Iris pigment epithelial cell (primary cell): ENCODE measurements around the gene GRM7.

Experiments used
- DNase-seq: peaks from one replicate; pipeline ENCODE4 v3.0.0-alpha.2; 2011; ENCODE audit warnings: low read depth

GRM7 gene

GRCh38 chr3:7581831-7582230, 720.9 kb downstream of the GRM7 start:
- no peak for DNase-seq

- DNase-seq, result no peak
Measured at GRCh38 chr3:7585052-7585451, 724.1 kb downstream of the GRM7 start.

GRCh38 chr3:7588236-7588635, 727.3 kb downstream of the GRM7 start:
- DNase-seq, result no peak

GRCh38 chr3:7589526-7589925, 728.6 kb downstream of the GRM7 start:
- no peak for DNase-seq

- DNase-seq, result no peak
Measured at GRCh38 chr3:7602297-7602696, 741.4 kb downstream of the GRM7 start.

- no peak for DNase-seq
Measured at GRCh38 chr3:7607083-7607482, 746.2 kb downstream of the GRM7 start.

- no peak for DNase-seq
Measured at GRCh38 chr3:7607676-7608075, 746.8 kb downstream of the GRM7 start.

GRCh38 chr3:7610634-7611033, 749.7 kb downstream of the GRM7 start:
- DNase-seq, result no peak

GRCh38 chr3:7615043-7615442, 754.1 kb downstream of the GRM7 start:
- no peak for DNase-seq

GRCh38 chr3:7618606-7619005, 757.7 kb downstream of the GRM7 start:
- DNase-seq, result no peak

- DNase-seq, result no peak
Measured at GRCh38 chr3:7620401-7620800, 759.5 kb downstream of the GRM7 start.

- no peak for DNase-seq
Measured at GRCh38 chr3:7621046-7621630, 760.2 kb downstream of the GRM7 start.

- no peak for DNase-seq
Measured at GRCh38 chr3:7621651-7622050, 760.7 kb downstream of the GRM7 start.

GRCh38 chr3:7625021-7625420, 764.1 kb downstream of the GRM7 start:
- no peak for DNase-seq

- DNase-seq, result no peak
Measured at GRCh38 chr3:7630351-7630911, 769.5 kb downstream of the GRM7 start.

- no peak for DNase-seq
Measured at GRCh38 chr3:7630925-7631324, 770.0 kb downstream of the GRM7 start.

- DNase-seq, result no peak
Measured at GRCh38 chr3:7632305-7632704, 771.4 kb downstream of the GRM7 start.

- no peak for DNase-seq
Measured at GRCh38 chr3:7637694-7638093, 776.8 kb downstream of the GRM7 start.

- DNase-seq, result no peak
Measured at GRCh38 chr3:7638103-7638502, 777.2 kb downstream of the GRM7 start.

- DNase-seq, result no peak
Measured at GRCh38 chr3:7640787-7641186, 779.9 kb downstream of the GRM7 start.

- no peak for DNase-seq
Measured at GRCh38 chr3:7646851-7647250, 785.9 kb downstream of the GRM7 start.

GRCh38 chr3:7650466-7650865, 789.6 kb downstream of the GRM7 start:
- DNase-seq, result no peak

- no peak for DNase-seq
Measured at GRCh38 chr3:7651274-7651673, 790.4 kb downstream of the GRM7 start.
